Activated CD4-positive, CD25-positive, alpha-beta regulatory T cell treated with anti-CD3 and anti-CD28 coated beads, Interleukin-2, amount 50 U/mL, for 24 hours (primary cell): ENCODE measurements around the gene SH3D21.
A peak's percentile ranks its signal among the peaks of the same experiment; 100 is the strongest.

Experiments used
- ATAC-seq, 2 donors: fragments of 150-1000 bp; cut with Tn5 transposase; one replicate each; pipeline ENCODE4 v1.10.0; 2021; ENCODE audit warnings: mild to moderate bottlenecking in 1 of 2, moderate library complexity in 1 of 2

SH3D21 gene

GRCh38 chr1:36306210-36306901 lies at the start of gene SH3D21:
SH3D21 (plus strand) TSS chr1:36306368; CDS start chr1:36306421, 53 bp downstream.
- peak; percentile 25 to 42 for ATAC-seq

- no peak for ATAC-seq
These were observed 49.4 kb upstream of the SH3D21 start for GRCh38 chr1:36256558-36257374.

GRCh38 chr1:36257375-36257767 lies 48.8 kb upstream of the SH3D21 start:
- ATAC-seq: peak; percentile 70 to 78

GRCh38 chr1:36258960-36259344 lies 47.2 kb upstream of the SH3D21 start:
- no peak for ATAC-seq

- no peak for ATAC-seq
These were observed 37.2 kb upstream of the SH3D21 start for GRCh38 chr1:36268981-36269380.

- no peak for ATAC-seq
These were observed 36.7 kb upstream of the SH3D21 start for GRCh38 chr1:36269408-36269838.

GRCh38 chr1:36273024-36273423 lies 33.1 kb upstream of the SH3D21 start:
- ATAC-seq: no peak

- no peak for ATAC-seq
These were observed 32.0 kb upstream of the SH3D21 start for GRCh38 chr1:36274201-36274600.

GRCh38 chr1:36276688-36277087 lies 29.5 kb upstream of the SH3D21 start:
- ATAC-seq: no peak

- no peak for ATAC-seq
These were observed 26.9 kb upstream of the SH3D21 start for GRCh38 chr1:36279110-36279788.

- no peak for ATAC-seq
These were observed 26.3 kb upstream of the SH3D21 start for GRCh38 chr1:36279789-36280296.

GRCh38 chr1:36284061-36284460 lies 22.1 kb upstream of the SH3D21 start:
- no peak for ATAC-seq

GRCh38 chr1:36284517-36284916 lies 21.7 kb upstream of the SH3D21 start:
- ATAC-seq: no peak

- peak; percentile 65 to 70 for ATAC-seq
These were observed 20.6 kb upstream of the SH3D21 start for GRCh38 chr1:36285443-36286101.

GRCh38 chr1:36286802-36287201 lies 19.4 kb upstream of the SH3D21 start:
- ATAC-seq: no peak

GRCh38 chr1:36287595-36287994 lies 18.6 kb upstream of the SH3D21 start:
- no peak for ATAC-seq

GRCh38 chr1:36295390-36295789 lies 10.8 kb upstream of the SH3D21 start:
- no peak for ATAC-seq

GRCh38 chr1:36297062-36297461 lies 9.1 kb upstream of the SH3D21 start:
- ATAC-seq: no peak

- ATAC-seq: no peak
These were observed 7.5 kb upstream of the SH3D21 start for GRCh38 chr1:36298640-36299039.

GRCh38 chr1:36300526-36300925 lies 5.6 kb upstream of the SH3D21 start:
- ATAC-seq: peak; percentile 88 to 89

GRCh38 chr1:36301220-36301619 lies 4.9 kb upstream of the SH3D21 start:
- ATAC-seq: no peak

GRCh38 chr1:36303244-36303643 lies 2.9 kb upstream of the SH3D21 start:
- no peak for ATAC-seq
